OCI-LY7 (cell line): ENCODE measurements around the gene B4GALT4. TPM values are rescaled to one million over a fixed set of nuclear protein-coding genes. Genes with fewer than 3 reads are reported as not detected.

Source experiments
- BruUV-seq: library from RNA; stranded (reverse); fragments of 400-500 nt; replicated peaks from 2 replicates; lab custom pipeline; 2021; lab: Mats Ljungman, UMichigan
- CTCF ChIA-PET: fragments of 300-600 bp; sonication (Branson Sonifier 250); formaldehyde crosslinking; loops from one replicate; lab custom pipeline; 2022; ENCODE audit warnings: antibody characterized with exemption; ENCODE audit not compliant: unreplicated experiment; lab: Charles Lee
- POLR2A ChIA-PET: fragments of 300-600 bp; sonication (Branson Sonifier 250); formaldehyde crosslinking; loops from one replicate; lab custom pipeline; 2022; ENCODE audit warnings: antibody characterized with exemption; lab: Charles Lee
- DNase-seq: peaks from one replicate; pipeline ENCODE4 v3.0.0-alpha.2; 2015; ENCODE audit warnings: low spot score
- H2AFZ ChIP-seq: fragments of 200-600 bp; sonication (generic), shearing (Covaris generic); 2 replicates; pipeline ENCODE4 v1.6.1; 2014; ENCODE audit warnings: mild to moderate bottlenecking, antibody characterized with exemption, low read length, moderate library complexity
- H3K27ac ChIP-seq: fragments of 200-600 bp; sonication (generic); 2 replicates; pipeline ENCODE4 v1.5.1; 2014; ENCODE audit warnings: mixed run types, low read depth, mild to moderate bottlenecking, moderate library complexity, low read length, inconsistent platforms; ENCODE audit not compliant: poor library complexity, severe bottlenecking
- H3K36me3 ChIP-seq: fragments of 200-600 bp; sonication (generic); 2 replicates; pipeline ENCODE4 v1.6.1; 2014; ENCODE audit warnings: mild to moderate bottlenecking, antibody characterized with exemption, low read length, moderate library complexity, mixed read lengths; ENCODE audit not compliant: insufficient read depth
- H3K4me1 ChIP-seq: fragments of 200-600 bp; sonication (generic); 2 replicates; pipeline ENCODE4 v1.5.1; 2014; ENCODE audit warnings: mild to moderate bottlenecking, low read length; ENCODE audit not compliant: insufficient read depth, poor library complexity, severe bottlenecking
- H3K4me2 ChIP-seq: fragments of 200-600 bp; sonication (generic); 2 replicates; pipeline ENCODE4 v1.6.1; 2014; ENCODE audit warnings: mild to moderate bottlenecking, low read length
- H3K4me3 ChIP-seq: fragments of 200-600 bp; sonication (generic); 2 replicates; pipeline ENCODE4 v1.5.1; 2014; ENCODE audit warnings: mild to moderate bottlenecking, low read depth, low read length; ENCODE audit not compliant: poor library complexity, severe bottlenecking
- H3K79me2 ChIP-seq: fragments of 200-600 bp; sonication (generic); 2 replicates; pipeline ENCODE4 v1.6.1; 2016; ENCODE audit warnings: low read depth, mild to moderate bottlenecking, low read length, moderate library complexity, mixed read lengths; ENCODE audit not compliant: insufficient read depth
- H3K9me2 ChIP-seq: fragments of 200-600 bp; sonication (generic); 2 replicates; pipeline ENCODE4 v1.6.1; 2016; ENCODE audit warnings: mild to moderate bottlenecking, low read length, mixed read lengths; ENCODE audit not compliant: insufficient read depth
- H3K9me3 ChIP-seq: fragments of 200-600 bp; sonication (generic); 2 replicates; pipeline ENCODE4 v1.6.1; 2014; ENCODE audit warnings: mild to moderate bottlenecking, mixed run types, low read length, mixed read lengths
- H4K20me1 ChIP-seq: fragments of 200-600 bp; sonication (generic); 2 replicates; pipeline ENCODE4 v1.6.1; 2014; ENCODE audit warnings: mild to moderate bottlenecking, antibody characterized with exemption, low read length, moderate library complexity, mixed read lengths; ENCODE audit not compliant: insufficient read depth
- CTCF ChIP-seq: fragments of 200-600 bp; sonication (generic); conservative IDR thresholded peaks from 2 replicates; pipeline ENCODE4 v1.5.1; 2014; ENCODE audit warnings: mild to moderate bottlenecking, antibody characterized with exemption, low read length, moderate library complexity, mixed read lengths
- EZH2phosphoT487 ChIP-seq: fragments of 200-600 bp; sonication (generic); IDR thresholded peaks from 2 replicates; pipeline ENCODE4 v1.6.1; 2018; ENCODE audit warnings: low read depth, borderline replicate concordance, mild to moderate bottlenecking, mixed run types, antibody characterized with exemption, low read length, moderate library complexity, mixed read lengths
- intact Hi-C: fragments of 100-400 bp; cut with micrococcal nuclease; formaldehyde crosslinking; loops from one replicate; pipeline ENCODE4 v1.10.0; 2022; ENCODE audit not compliant: unreplicated experiment
- total RNA-seq, 2 experiments: library from RNA; depleted of rRNA in 1 of 2; stranded (reverse); fragments of >200 nt in 1 of 2; shearing (Covaris generic) in 1 of 2; gene quantifications; 2 replicates each; pipeline ENCODE4 v1.2.3, GENCODE V29; 2014 to 2022

The B4GALT4 gene
- total RNA-seq, 2 experiments from 2014 or later: 16.6 to 17.3 TPM

- TF ChIP-seq CTCF (no peak), EZH2phosphoT487 (no peak)
- Histone ChIP-seq H3K36me3 (no peaks in the 10 kb centered on the region), H3K9me2 (no peaks in the 10 kb centered on the region), H3K4me2 (no peak overlapping the region), H2AFZ (peak overlapping the region; percentile 30; the same call in 1 of the 2 replicates), H3K9me3 (no peaks in the 10 kb centered on the region), H4K20me1 (no peaks in the 10 kb centered on the region), H3K4me3 (no peak overlapping the region), H3K4me1 (peaks cover 18% of the 10 kb centered on the region), H3K27ac (no peak overlapping the region), H3K79me2 (no peaks in the 10 kb centered on the region)
- ChIA-PET CTCF (interaction anchor here (1.5 kb wide), 1 partner anchor 17 kb away, joined by 4 read pairs; the partner anchor contains the start of gene B4GALT4), POLR2A (interaction anchor here (0.6 to 1.5 kb wide), 8 partner anchors 9 to 683 kb away, joined by 3 to 11 read pairs (median 4); partner anchors contain the start of gene B4GALT4)
- intact Hi-C loops: no loop called here
- BruUV-seq: no TSS peak
- DNase-seq: peak; percentile 7
These were observed 17.2 kb upstream of the B4GALT4 start for GRCh38 chr3:119257654-119258410.

GRCh38 chr3:119257111-119257510 lies 16.4 kb upstream of the B4GALT4 start:
- ChIA-PET POLR2A (interaction anchor here (1.5 kb wide), 2 partner anchors 10 to 16 kb away, joined by 5 to 11 read pairs; partner anchors contain the start of gene B4GALT4), CTCF (no interaction called here)
- no peaks in the 10 kb centered on the region for H3K36me3 ChIP-seq
- intact Hi-C loops: no loop called here
- no peak for DNase-seq
- BruUV-seq: no TSS peak
- H2AFZ ChIP-seq: no peak overlapping the region
- no peaks in the 10 kb centered on the region for H3K9me3 ChIP-seq
- no peaks in the 10 kb centered on the region for H3K9me2 ChIP-seq
- no peak for TF ChIP-seq CTCF
- no peak for TF ChIP-seq EZH2phosphoT487
- H3K4me1 ChIP-seq: peaks cover 18% of the 10 kb centered on the region
- no peak overlapping the region for H3K27ac ChIP-seq
- no peaks in the 10 kb centered on the region for H3K79me2 ChIP-seq
- H4K20me1 ChIP-seq: no peaks in the 10 kb centered on the region
- no peak overlapping the region for H3K4me2 ChIP-seq
- no peak overlapping the region for H3K4me3 ChIP-seq

GRCh38 chr3:119255214-119255613 lies 14.5 kb upstream of the B4GALT4 start:
- Histone ChIP-seq H4K20me1 (no peaks in the 10 kb centered on the region), H2AFZ (no peak overlapping the region), H3K4me2 (no peak overlapping the region), H3K9me3 (no peaks in the 10 kb centered on the region), H3K27ac (no peak overlapping the region), H3K9me2 (no peaks in the 10 kb centered on the region), H3K79me2 (no peaks in the 10 kb centered on the region), H3K4me1 (peaks cover 18% of the 10 kb centered on the region), H3K4me3 (no peak overlapping the region), H3K36me3 (no peaks in the 10 kb centered on the region)
- ChIA-PET CTCF (no interaction called here), POLR2A (no interaction called here)
- TF ChIP-seq CTCF: no peak
- TF ChIP-seq EZH2phosphoT487: no peak
- no TSS peak for BruUV-seq
- no peak for DNase-seq
- intact Hi-C loops: no loop called here
